ENCODE data around the gene SLC9C1. TPM values are rescaled to one million over a fixed set of nuclear protein-coding genes. Genes with fewer than 3 reads are reported as not detected.

Gene SLC9C1
- total RNA-seq, 1 experiment from 2014 or later: 0.50 TPM

DNA sequence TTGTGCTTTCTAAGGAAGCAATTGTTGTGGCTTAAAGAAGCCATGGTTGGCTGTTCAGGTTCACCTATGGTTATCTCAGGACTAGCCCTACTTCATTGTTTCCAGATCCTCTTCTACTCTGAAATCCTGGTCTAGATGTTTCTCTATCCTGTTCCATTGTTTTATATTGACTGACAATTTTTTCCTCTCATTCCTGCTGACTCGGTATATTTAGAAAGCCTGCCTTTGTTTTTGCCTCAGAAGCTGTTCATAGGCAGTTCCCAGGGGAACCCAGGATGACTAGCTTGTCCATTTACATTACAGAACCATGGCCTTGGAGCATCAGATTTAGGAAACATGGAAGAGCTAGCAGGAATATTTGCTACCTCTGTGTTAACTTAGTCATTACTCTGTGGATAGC, 64.0 kb downstream of the SLC9C1 start:
- no peaks in the 10 kb centered on the region for H4K20me1 ChIP-seq (ENCODE audit: control insufficient read depth, insufficient read depth, insufficient read length)
- H3K4me1 Mint-ChIP-seq: peaks cover 2 to 14% of the 10 kb centered on the region in 2 experiments; a peak in 3 of 4 replicates
- H3K9ac ChIP-seq (ENCODE audit: extremely low read depth, insufficient read length, low read length): no peak overlapping the region
- H2BK12ac ChIP-seq (ENCODE audit: insufficient read length, low read depth, low read length): no peak overlapping the region
- no peak for DNase-seq
- no peak overlapping the region for H4K91ac ChIP-seq (ENCODE audit: insufficient read length, low read depth, low read length)
- H3K4me1 ChIP-seq (ENCODE audit: insufficient read depth, low read length): no peaks in the 10 kb centered on the region
- no peak overlapping the region for H4K5ac ChIP-seq (ENCODE audit: insufficient read length, low read depth, low read length)
- TF ChIP-seq, protein P1, sequence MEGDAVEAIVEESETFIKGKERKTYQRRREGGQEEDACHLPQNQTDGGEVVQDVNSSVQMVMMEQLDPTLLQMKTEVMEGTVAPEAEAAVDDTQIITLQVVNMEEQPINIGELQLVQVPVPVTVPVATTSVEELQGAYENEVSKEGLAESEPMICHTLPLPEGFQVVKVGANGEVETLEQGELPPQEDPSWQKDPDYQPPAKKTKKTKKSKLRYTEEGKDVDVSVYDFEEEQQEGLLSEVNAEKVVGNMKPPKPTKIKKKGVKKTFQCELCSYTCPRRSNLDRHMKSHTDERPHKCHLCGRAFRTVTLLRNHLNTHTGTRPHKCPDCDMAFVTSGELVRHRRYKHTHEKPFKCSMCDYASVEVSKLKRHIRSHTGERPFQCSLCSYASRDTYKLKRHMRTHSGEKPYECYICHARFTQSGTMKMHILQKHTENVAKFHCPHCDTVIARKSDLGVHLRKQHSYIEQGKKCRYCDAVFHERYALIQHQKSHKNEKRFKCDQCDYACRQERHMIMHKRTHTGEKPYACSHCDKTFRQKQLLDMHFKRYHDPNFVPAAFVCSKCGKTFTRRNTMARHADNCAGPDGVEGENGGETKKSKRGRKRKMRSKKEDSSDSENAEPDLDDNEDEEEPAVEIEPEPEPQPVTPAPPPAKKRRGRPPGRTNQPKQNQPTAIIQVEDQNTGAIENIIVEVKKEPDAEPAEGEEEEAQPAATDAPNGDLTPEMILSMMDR (conservative IDR thresholded peaks at IDR 0.05): no peak
- no peaks in the 10 kb centered on the region for H3K27me3 Mint-ChIP-seq (ENCODE audit: low read depth)
- H2BK5ac ChIP-seq (ENCODE audit: insufficient read length, low read length): no peak overlapping the region
- H3K56ac ChIP-seq (ENCODE audit: insufficient read length, low read depth, low read length): no peak overlapping the region
- H3K36me3 Mint-ChIP-seq (ENCODE audit: insufficient read depth in 1 of 3, low read depth in 3 of 3): peaks cover 0 to 11% (median 3%) of the 10 kb centered on the region in 3 experiments; a peak in 3 of 7 replicates
- no peak overlapping the region for H3K27ac ChIP-seq (ENCODE audit: insufficient read length, low read depth, low read length)
- H3K23ac ChIP-seq (ENCODE audit: insufficient read length, low read depth, low read length): no peak overlapping the region
- no peak overlapping the region for H2BK120ac ChIP-seq (ENCODE audit: low read depth, low read length, poor library complexity, severe bottlenecking)
- H4K8ac ChIP-seq (replicated peaks; ENCODE audit: insufficient read length, low read depth, low read length): no peak overlapping the region
- H2BK20ac ChIP-seq (ENCODE audit: low read depth, low read length, poor library complexity, severe bottlenecking): no peak overlapping the region
- no peaks in the 10 kb centered on the region for H3K23me2 ChIP-seq (ENCODE audit: insufficient read length, low read depth, low read length, poor library complexity, severe bottlenecking)
- no peaks in the 10 kb centered on the region for H3K79me2 ChIP-seq (ENCODE audit: insufficient read depth, low read length)
- H3K18ac ChIP-seq (ENCODE audit: insufficient read length, low read depth, low read length): no peak overlapping the region
- no peak overlapping the region for H2AFZ ChIP-seq (ENCODE audit: low read length)
- H3K4me3 Mint-ChIP-seq: no peak overlapping the region
- no peaks in the 10 kb centered on the region for H3K27me3 ChIP-seq (ENCODE audit: insufficient read depth, low read length)
- no peak overlapping the region for H3T11ph ChIP-seq (ENCODE audit: low read length)
- WGBS (ENCODE audit: extremely low coverage, insufficient read length, low lambda C conversion rate): no CpG with 5 or more reads among the region's 1 CpG
- H2AK5ac ChIP-seq (ENCODE audit: insufficient read length, low read length): no peak overlapping the region
- H2BK15ac ChIP-seq (ENCODE audit: low read depth, low read length): no peak overlapping the region
- H3K9me3 ChIP-seq (ENCODE audit: control insufficient read depth, low read depth, low read length): no peaks in the 10 kb centered on the region
- H3K9me3 Mint-ChIP-seq: peaks cover 9 to 11% of the 10 kb centered on the region in 2 experiments; a peak in 4 of 5 replicates
- H3K27ac Mint-ChIP-seq: no peak overlapping the region
- no peak overlapping the region for H3K4ac ChIP-seq (ENCODE audit: low read depth, low read length)
- no peaks in the 10 kb centered on the region for H3K79me1 ChIP-seq (ENCODE audit: insufficient read depth, low read depth, low read length, poor library complexity, severe bottlenecking)
- H3K4me2 ChIP-seq (ENCODE audit: insufficient read depth, insufficient read length, low read length): no peak overlapping the region
- no peak overlapping the region for H3K14ac ChIP-seq (ENCODE audit: insufficient read depth, low read length)
